Endothelial cell of umbilical vein (primary cell): ENCODE data around the gene FIBCD1. TPM values are rescaled to one million over a fixed set of nuclear protein-coding genes. Genes with fewer than 3 reads are reported as not detected.

Source experiments
- BruUV-seq: library from RNA; stranded (reverse); fragments of 400-500 nt; replicated peaks from 2 replicates; lab custom pipeline; 2021; lab: Mats Ljungman, UMichigan
- CTCF ChIA-PET: fragments of 300-600, 350-600 bp; sonication (Branson Sonifier 250); formaldehyde crosslinking; loops from one replicate; lab custom pipeline; 2021; ENCODE audit warnings: antibody characterized with exemption, inconsistent platforms; lab: Charles Lee
- POLR2A ChIA-PET: fragments of 300-600, 350-600 bp; sonication (Branson Sonifier 250); formaldehyde crosslinking; loops from one replicate; lab custom pipeline; 2021; ENCODE audit warnings: antibody characterized with exemption, inconsistent platforms; lab: Charles Lee
- DNase-seq: peaks from one replicate; pipeline ENCODE4 v3.0.0-alpha.2; 2011; ENCODE audit warnings: low read depth, low spot score
- FAIRE-seq: peaks from 2 replicates; lab custom pipeline; 2011; peaks lifted over from hg19 to GRCh38; lab: Jason Lieb, UNC
- H2AFZ ChIP-seq: 2 replicates; pipeline ENCODE4 v1.6.0; 2012; ENCODE audit warnings: low read depth, low read length, control low read depth, inconsistent platforms
- H3K27ac ChIP-seq: 2 replicates; pipeline ENCODE4 v1.5.1; 2011; ENCODE audit warnings: low read depth, mild to moderate bottlenecking, control low read depth, low read length, moderate library complexity; ENCODE audit not compliant: insufficient read depth
- H3K27me3 ChIP-seq, 2 experiments: 2 replicates each; pipeline versions ENCODE4 v1.6.0 to v1.6.1; 2011; ENCODE audit warnings: low read length in 2 of 2, mixed read lengths in 1 of 2; ENCODE audit not compliant: control insufficient read depth in 2 of 2, insufficient read depth in 2 of 2
- H3K36me3 ChIP-seq, 2 experiments: 2 replicates in 1 of 2; 3 replicates in 1 of 2; pipeline ENCODE4 v1.5.1; 2011; ENCODE audit warnings: low read length in 2 of 2, mild to moderate bottlenecking in 1 of 2, moderate library complexity in 1 of 2; ENCODE audit not compliant: control insufficient read depth in 2 of 2, insufficient read depth in 2 of 2; ENCODE audit errors: extremely low read depth in 1 of 2
- H3K4me1 ChIP-seq: 3 replicates; pipeline ENCODE4 v1.5.1; 2011; ENCODE audit warnings: mild to moderate bottlenecking, low read length; ENCODE audit not compliant: control insufficient read depth, insufficient read depth; ENCODE audit errors: extremely low read depth
- H3K4me2 ChIP-seq: 2 replicates; pipeline ENCODE4 v1.6.1; 2011; ENCODE audit warnings: low read length, control low read depth, mixed read lengths; ENCODE audit not compliant: insufficient read depth
- H3K4me3 ChIP-seq, 3 experiments: fragments of 200-600 bp in 1 of 3; sonication (generic), shearing (Covaris generic) in 1 of 3; replicated peaks in 1 of 3; 2 replicates each; pipeline ENCODE4 v1.5.1; 2011 to 2016; ENCODE audit warnings: control low read depth in 3 of 3, low read length in 3 of 3, mild to moderate bottlenecking in 2 of 3, inconsistent platforms in 1 of 3, low read depth in 1 of 3, moderate library complexity in 1 of 3; ENCODE audit not compliant: insufficient read depth in 1 of 3
- H3K79me2 ChIP-seq: 2 replicates; pipeline ENCODE4 v1.6.0; 2012; ENCODE audit warnings: low read length, inconsistent platforms; ENCODE audit not compliant: control insufficient read depth, insufficient read depth
- H3K9ac ChIP-seq: replicated peaks from 2 replicates; pipeline ENCODE3; 2011; ENCODE audit warnings: low read length, control low read depth; ENCODE audit not compliant: insufficient read depth; ENCODE audit errors: extremely low read depth
- H3K9me1 ChIP-seq: replicated peaks from 3 replicates; pipeline ENCODE4 v1.6.0; 2011; ENCODE audit warnings: mild to moderate bottlenecking, low read length; ENCODE audit not compliant: control insufficient read depth, insufficient read depth; ENCODE audit errors: extremely low read depth
- H3K9me3 ChIP-seq: replicated peaks from 2 replicates; pipeline ENCODE4 v1.5.1; 2012; ENCODE audit warnings: low read length, inconsistent platforms; ENCODE audit not compliant: control insufficient read depth, insufficient read depth
- H4K20me1 ChIP-seq: replicated peaks from 2 replicates; pipeline ENCODE3; 2011; ENCODE audit warnings: mild to moderate bottlenecking, low read length; ENCODE audit not compliant: control insufficient read depth, insufficient read depth; ENCODE audit errors: extremely low read depth
- CTCF ChIP-seq, 2 donors: IDR thresholded peaks; 1 replicate in 1 of 2; 2 replicates in 1 of 2; pipeline ENCODE4 v1.5.1; 2011; ENCODE audit warnings: low read length in 2 of 2, mild to moderate bottlenecking in 2 of 2, moderate library complexity in 2 of 2, control low read depth in 1 of 2, inconsistent platforms in 1 of 2, low read depth in 1 of 2; ENCODE audit not compliant: insufficient read depth in 1 of 2; ENCODE audit errors: extremely low read depth in 1 of 2
- EZH2 ChIP-seq: IDR thresholded peaks from 2 replicates; pipeline ENCODE4 v1.6.1; 2012; ENCODE audit warnings: borderline replicate concordance, low read depth, mild to moderate bottlenecking, moderate library complexity, low read length, inconsistent platforms; ENCODE audit not compliant: severe bottlenecking
- GATA2 ChIP-seq: IDR thresholded peaks from 2 replicates; pipeline ENCODE4 v1.7.0; 2011; ENCODE audit warnings: low read depth, mild to moderate bottlenecking, moderate library complexity, mixed read lengths, low read length; ENCODE audit not compliant: insufficient read length, insufficient read depth
- MAX ChIP-seq: IDR thresholded peaks from 2 replicates; pipeline ENCODE4 v1.6.1; 2011; ENCODE audit not compliant: insufficient read depth, insufficient read length
- MYC ChIP-seq: IDR thresholded peaks from one replicate; pipeline ENCODE4 v1.6.1; 2011; ENCODE audit warnings: mild to moderate bottlenecking, low read depth, low read length
- POLR2A ChIP-seq: IDR thresholded peaks from 2 replicates; pipeline ENCODE4 v1.6.1; 2012; ENCODE audit warnings: low read depth, mild to moderate bottlenecking, control low read depth, low read length
- POLR2AphosphoS5 ChIP-seq: IDR thresholded peaks from 2 replicates; pipeline ENCODE4 v1.6.1; 2012; ENCODE audit warnings: low read depth, mild to moderate bottlenecking, control low read depth, low read length, moderate library complexity; ENCODE audit not compliant: insufficient read depth
- dilution Hi-C: fragments of 300-500 bp; cut with MboI; formaldehyde crosslinking; loops from one replicate; pipeline ENCODE4 v1.15.0; 2019; ENCODE audit warnings: low sequenced_read_pairs; ENCODE audit not compliant: extremely low pct_ligation_motif_present
- intact Hi-C: fragments of 100-400 bp; cut with micrococcal nuclease; formaldehyde crosslinking; loops from one replicate; pipeline ENCODE4 v1.10.0; 2022
- polyA plus RNA-seq, 4 experiments: library from polyadenylated mRNA; depleted of rRNA in 3 of 4; stranded (reverse) in 3 of 4; unstranded in 1 of 4; fragments of >200 nt; gene quantifications; 2 replicates each; pipeline versions ENCODE4 v1.2.1 to v1.2.3, GENCODE V29; 2011 to 2012; ENCODE audit warnings: missing spikeins in 1 of 4
- total RNA-seq: library from RNA; stranded (reverse); gene quantifications from 2 replicates; pipeline ENCODE4 v1.2.3, GENCODE V29; 2021

FIBCD1 gene
- total and polyA plus RNA-seq, 2 donors (not counting 3 experiments of a cell fraction or from before 2014, with no cell fraction given): 0.14 TPM; not detected in 1

- POLR2A ChIA-PET: no interaction called here
- no peaks in the 10 kb centered on the region for H3K9me1 ChIP-seq
- CTCF ChIA-PET: interaction anchor here (0.6 to 1.7 kb wide), 4 partner anchors 10 to 177 kb away, joined by 3 to 7 read pairs (median 5); no protein-coding TSS in a partner anchor
- H4K20me1 ChIP-seq: no peaks in the 10 kb centered on the region
- peaks cover 4% of the 10 kb centered on the region for H3K79me2 ChIP-seq
- no peak overlapping the region for H3K4me2 ChIP-seq
- no peaks in the 10 kb centered on the region for H3K4me1 ChIP-seq
- H3K4me3 ChIP-seq: no peak overlapping the region
- no peaks in the 10 kb centered on the region for H3K9me3 ChIP-seq
- H3K36me3 ChIP-seq: peaks cover 59 to 60% of the 10 kb centered on the region in 2 experiments
- no peak for DNase-seq
- FAIRE-seq: no peak
- H3K27ac ChIP-seq: no peak overlapping the region
- intact Hi-C loops (no loop called here), dilution Hi-C loops (no loop called here)
- no peak overlapping the region for H2AFZ ChIP-seq
- no peaks in the 10 kb centered on the region for H3K27me3 ChIP-seq
- TF ChIP-seq POLR2AphosphoS5 (no peak), POLR2A (no peak), GATA2 (no peak), MYC (no peak), MAX (no peak), EZH2 (no peak)
- no peak overlapping the region for H3K9ac ChIP-seq
- BruUV-seq: no TSS peak
Observed at GRCh38 chr9:130877300-130877699, 61.7 kb downstream of the FIBCD1 start.

GRCh38 chr9:130874783-130875182, 64.3 kb downstream of the FIBCD1 start:
- dilution Hi-C loops: loop anchor here (25.0 kb wide), 1 partner anchor 187 kb away; the partner anchor contains the start of gene EXOSC2
- no peaks in the 10 kb centered on the region for H3K9me3 ChIP-seq
- peaks cover 44 to 56% of the 10 kb centered on the region in 2 experiments for H3K36me3 ChIP-seq
- no peaks in the 10 kb centered on the region for H3K27me3 ChIP-seq
- TF ChIP-seq CTCF (IDR thresholded peaks at IDR 0.05; ENCODE audit: extremely low read depth in 1 of 2, insufficient read depth in 1 of 2, low read depth in 1 of 2, low read length in 2 of 2) (no peak), GATA2 (no peak), POLR2AphosphoS5 (no peak), MAX (no peak), MYC (no peak)
- H3K4me1 ChIP-seq: no peaks in the 10 kb centered on the region
- no peak for DNase-seq
- intact Hi-C loops: no loop called here
- ChIA-PET POLR2A (no interaction called here), CTCF (interaction anchor here (1.7 kb wide), 1 partner anchor 172 kb away, joined by 5 read pairs; no protein-coding TSS in a partner anchor)
- H3K27ac ChIP-seq: no peak overlapping the region
- no peaks in the 10 kb centered on the region for H4K20me1 ChIP-seq
- no peak overlapping the region for H3K9ac ChIP-seq
- peaks cover 22% of the 10 kb centered on the region for H3K79me2 ChIP-seq
- H3K4me2 ChIP-seq: no peak overlapping the region
- H3K9me1 ChIP-seq: no peaks in the 10 kb centered on the region
- no peak overlapping the region for H2AFZ ChIP-seq
- no peak overlapping the region for H3K4me3 ChIP-seq
- no peak for FAIRE-seq
- BruUV-seq: no TSS peak
